ENCODE measurements around the gene GPLD1. TPM values are rescaled to one million over a fixed set of nuclear protein-coding genes. Genes with fewer than 3 reads are reported as not detected.

The GPLD1 gene
- total RNA-seq, 1 donor, result 0.72 TPM

DNA sequence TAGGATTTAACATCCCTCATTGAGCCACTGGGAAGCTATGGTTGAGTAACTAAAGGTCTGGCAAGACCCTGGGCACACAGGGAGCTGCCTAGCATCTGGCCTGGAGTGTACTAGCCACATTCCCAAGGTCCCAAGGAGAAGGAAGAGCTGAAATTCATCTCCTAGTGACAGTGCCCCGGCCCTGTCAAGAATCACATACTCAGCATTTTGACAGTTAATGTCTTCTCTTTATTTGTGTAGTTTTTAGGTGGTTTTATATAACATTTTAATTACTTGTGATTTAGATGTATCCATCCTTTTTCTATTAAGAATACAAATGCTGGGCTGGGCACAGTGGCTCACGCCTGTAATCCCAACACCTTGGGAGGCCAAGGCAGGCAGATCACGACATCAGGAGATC lies 45.8 kb upstream of the GPLD1 start:
- H3K27ac ChIP-seq (ENCODE audit: low read depth, low read length), result no peak overlapping the region
- no peaks in the 10 kb centered on the region for H3K9me3 ChIP-seq (ENCODE audit: low read depth, low read length)
- H3K27me3 ChIP-seq (ENCODE audit: insufficient read depth, low read length), result no peaks in the 10 kb centered on the region
- no peaks in the 10 kb centered on the region for H4K20me1 ChIP-seq (ENCODE audit: insufficient read depth, low read length)
- DNase-seq (ENCODE audit: insufficient read length, low spot score, missing footprints), result no peak
- no peak overlapping the region for H3K4me2 ChIP-seq (ENCODE audit: insufficient read depth, low read length)
- no peak for TF ChIP-seq CTCF (IDR thresholded peaks at IDR 0.05; ENCODE audit: extremely low read depth, low read depth, low read length)
- H3K79me2 ChIP-seq (ENCODE audit: insufficient read depth, low read length), result no peaks in the 10 kb centered on the region
- H3K36me3 ChIP-seq (ENCODE audit: insufficient read depth, low read length), result no peaks in the 10 kb centered on the region
- no peak overlapping the region for H2AFZ ChIP-seq (ENCODE audit: low read length)
- H3K4me3 ChIP-seq (ENCODE audit: insufficient read depth, low read length), result no peak overlapping the region
- no peaks in the 10 kb centered on the region for H3K4me1 ChIP-seq (ENCODE audit: insufficient read depth, low read length)

DNA sequence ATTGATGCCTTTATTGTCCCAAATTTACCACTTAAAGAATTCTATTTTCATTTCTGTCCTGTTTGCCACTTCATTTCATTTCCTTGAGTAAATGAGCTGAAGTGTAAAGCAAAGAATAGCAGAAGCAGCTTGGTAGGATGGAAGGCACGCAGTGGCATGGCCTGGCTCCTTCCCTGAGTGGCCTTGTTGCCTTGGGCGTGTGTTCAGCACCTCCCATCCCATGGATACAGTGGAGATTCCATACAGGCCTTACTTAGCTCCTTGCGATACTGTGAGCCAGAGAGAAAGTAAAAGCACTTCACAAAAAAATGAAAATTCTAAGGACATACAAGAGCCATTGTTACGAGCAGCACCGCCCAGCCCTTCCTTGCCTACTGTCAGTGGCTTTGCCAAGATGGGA lies 45.0 kb upstream of the GPLD1 start:
- no peak overlapping the region for H3K4me2 ChIP-seq (ENCODE audit: insufficient read depth, low read length)
- no peaks in the 10 kb centered on the region for H3K36me3 ChIP-seq (ENCODE audit: insufficient read depth, low read length)
- H3K27ac ChIP-seq (ENCODE audit: low read depth, low read length), result no peak overlapping the region
- DNase-seq (ENCODE audit: insufficient read length, low spot score, missing footprints), result no peak
- no peaks in the 10 kb centered on the region for H3K79me2 ChIP-seq (ENCODE audit: insufficient read depth, low read length)
- H3K4me3 ChIP-seq (ENCODE audit: insufficient read depth, low read length), result no peak overlapping the region
- H4K20me1 ChIP-seq (ENCODE audit: insufficient read depth, low read length), result no peaks in the 10 kb centered on the region
- H3K4me1 ChIP-seq (ENCODE audit: insufficient read depth, low read length), result no peaks in the 10 kb centered on the region
- H3K27me3 ChIP-seq (ENCODE audit: insufficient read depth, low read length), result no peaks in the 10 kb centered on the region
- H3K9me3 ChIP-seq (ENCODE audit: low read depth, low read length), result no peaks in the 10 kb centered on the region
- TF ChIP-seq CTCF (IDR thresholded peaks at IDR 0.05; ENCODE audit: extremely low read depth, low read depth, low read length), result no peak
- no peak overlapping the region for H2AFZ ChIP-seq (ENCODE audit: low read length)

DNA sequence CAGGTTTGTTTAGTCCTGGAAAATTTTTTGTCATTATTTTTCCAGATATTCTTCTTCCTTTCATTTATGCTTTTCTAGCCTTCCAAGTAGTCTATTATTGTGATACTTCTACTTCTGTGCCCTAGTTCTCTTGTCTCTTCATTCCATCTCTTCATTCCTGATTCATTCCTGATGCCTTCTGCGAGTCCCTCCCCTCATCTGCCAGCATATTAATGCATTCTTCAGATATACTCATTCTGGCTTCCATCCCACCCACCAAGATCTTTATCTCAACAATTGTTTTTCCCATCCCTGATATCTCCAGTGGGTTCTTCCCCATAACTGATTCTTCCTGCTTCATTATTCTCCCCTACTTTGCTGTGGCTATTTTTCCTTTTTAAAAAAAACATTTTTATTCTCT lies 40.6 kb upstream of the GPLD1 start:
- Histone ChIP-seq H3K4me2 (ENCODE audit: insufficient read depth, low read length) (no peak overlapping the region), H3K36me3 (ENCODE audit: insufficient read depth, low read length) (no peaks in the 10 kb centered on the region), H4K20me1 (ENCODE audit: insufficient read depth, low read length) (no peaks in the 10 kb centered on the region), H3K27me3 (ENCODE audit: insufficient read depth, low read length) (no peaks in the 10 kb centered on the region), H3K4me3 (ENCODE audit: insufficient read depth, low read length) (no peak overlapping the region), H3K27ac (ENCODE audit: low read depth, low read length) (no peak overlapping the region), H3K79me2 (ENCODE audit: insufficient read depth, low read length) (no peaks in the 10 kb centered on the region), H3K9me3 (ENCODE audit: low read depth, low read length) (no peaks in the 10 kb centered on the region), H3K4me1 (ENCODE audit: insufficient read depth, low read length) (no peaks in the 10 kb centered on the region), H2AFZ (ENCODE audit: low read length) (no peak overlapping the region)
- TF ChIP-seq CTCF (IDR thresholded peaks at IDR 0.05; ENCODE audit: extremely low read depth, low read depth, low read length), result no peak
- no peak for DNase-seq (ENCODE audit: insufficient read length, low spot score, missing footprints)

DNA sequence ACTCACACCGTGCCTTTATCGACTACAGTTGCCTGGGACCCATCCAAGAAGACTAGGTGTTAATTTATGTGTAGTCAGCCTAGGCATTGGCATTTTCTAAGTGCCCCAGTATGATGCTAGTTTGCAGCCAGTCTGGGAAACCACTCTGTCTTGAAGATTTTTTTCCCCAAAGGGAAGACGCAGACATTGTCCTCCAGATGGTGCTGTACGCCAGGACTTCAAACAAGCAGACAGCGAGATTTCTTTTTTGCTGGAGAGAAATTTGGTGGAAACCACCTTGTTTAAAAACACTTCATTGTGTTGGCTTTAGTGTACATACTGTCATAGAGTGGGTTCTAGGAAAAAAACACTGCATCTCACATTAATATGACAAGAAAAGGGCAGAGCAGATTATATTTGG lies 35.4 kb upstream of the GPLD1 start:
- Histone ChIP-seq H3K4me2 (ENCODE audit: insufficient read depth, low read length) (no peak overlapping the region), H2AFZ (ENCODE audit: low read length) (no peak overlapping the region), H4K20me1 (ENCODE audit: insufficient read depth, low read length) (no peaks in the 10 kb centered on the region), H3K36me3 (ENCODE audit: insufficient read depth, low read length) (no peaks in the 10 kb centered on the region), H3K4me1 (ENCODE audit: insufficient read depth, low read length) (no peaks in the 10 kb centered on the region), H3K4me3 (ENCODE audit: insufficient read depth, low read length) (no peak overlapping the region), H3K79me2 (ENCODE audit: insufficient read depth, low read length) (no peaks in the 10 kb centered on the region), H3K27ac (ENCODE audit: low read depth, low read length) (no peak overlapping the region), H3K9me3 (ENCODE audit: low read depth, low read length) (no peaks in the 10 kb centered on the region), H3K27me3 (ENCODE audit: insufficient read depth, low read length) (no peaks in the 10 kb centered on the region)
- DNase-seq (ENCODE audit: insufficient read length, low spot score, missing footprints), result peak; percentile 77
- peak; percentile 64 for TF ChIP-seq CTCF (IDR thresholded peaks at IDR 0.05; ENCODE audit: extremely low read depth, low read depth, low read length)
